GM19468 (cell line): Measurements from ENCODE around the gene MN1.

ENCODE experiments used
- ATAC-seq: cut with Tn5 transposase; IDR thresholded peaks from one replicate; pipeline ENCODE4 v1.9.1; 2021; ENCODE audit warnings: mild to moderate bottlenecking, moderate library complexity, moderate number of reproducible peaks; ENCODE audit not compliant: unreplicated experiment; ENCODE audit errors: extremely low read depth

MN1 gene

GRCh38 chr22:27786965-27787364 is 14.6 kb downstream of the MN1 start:
- no peak for ATAC-seq

- ATAC-seq: no peak
Measured at GRCh38 chr22:27786291-27786932, 15.1 kb downstream of the MN1 start.

GRCh38 chr22:27785831-27786230 is 15.7 kb downstream of the MN1 start:
- no peak for ATAC-seq

- ATAC-seq: no peak
Measured at GRCh38 chr22:27784120-27784475, 17.5 kb downstream of the MN1 start.

GRCh38 chr22:27783436-27784119 is 18.0 kb downstream of the MN1 start:
- ATAC-seq: no peak

DNA sequence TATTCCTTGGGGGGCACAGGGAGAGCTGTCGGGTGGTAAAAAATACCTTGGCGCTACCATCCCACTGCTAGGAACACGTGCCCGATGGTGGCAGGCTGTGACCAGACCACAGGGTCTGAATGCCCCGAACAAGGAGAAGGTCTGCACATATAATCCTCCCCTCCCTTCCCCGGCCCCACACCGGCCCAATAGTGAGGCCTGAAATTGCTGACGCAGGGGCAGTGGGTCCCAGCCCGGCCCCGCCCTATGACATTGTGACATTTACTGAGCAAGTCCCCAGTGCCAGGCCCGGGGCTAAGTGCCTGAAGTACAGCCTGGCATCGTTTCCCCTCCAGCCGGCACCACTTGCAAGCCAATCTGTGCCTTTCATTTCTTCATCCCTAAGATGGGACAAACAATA is 19.5 kb downstream of the MN1 start:
- no peak for ATAC-seq

DNA sequence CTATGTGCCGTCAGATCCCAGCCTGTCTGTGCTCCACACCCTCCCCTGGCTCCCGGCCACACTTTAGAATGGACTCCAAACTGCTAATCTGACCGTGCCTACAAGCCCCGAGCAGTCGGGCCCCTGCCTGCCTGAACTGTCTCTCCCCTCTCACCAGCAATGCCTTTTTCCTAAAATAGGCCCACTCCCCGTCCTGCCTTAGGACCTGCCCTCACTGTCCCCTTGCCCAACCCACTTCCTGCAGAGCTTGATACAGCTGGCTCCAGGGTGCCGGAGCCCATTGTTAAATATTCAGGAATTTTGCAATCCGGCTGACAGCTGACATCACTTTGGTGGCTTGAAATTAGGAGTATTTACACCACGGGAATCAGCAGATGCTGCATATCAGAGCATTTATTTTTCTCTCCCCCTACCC is 21.4 kb downstream of the MN1 start:
- no peak for ATAC-seq

DNA sequence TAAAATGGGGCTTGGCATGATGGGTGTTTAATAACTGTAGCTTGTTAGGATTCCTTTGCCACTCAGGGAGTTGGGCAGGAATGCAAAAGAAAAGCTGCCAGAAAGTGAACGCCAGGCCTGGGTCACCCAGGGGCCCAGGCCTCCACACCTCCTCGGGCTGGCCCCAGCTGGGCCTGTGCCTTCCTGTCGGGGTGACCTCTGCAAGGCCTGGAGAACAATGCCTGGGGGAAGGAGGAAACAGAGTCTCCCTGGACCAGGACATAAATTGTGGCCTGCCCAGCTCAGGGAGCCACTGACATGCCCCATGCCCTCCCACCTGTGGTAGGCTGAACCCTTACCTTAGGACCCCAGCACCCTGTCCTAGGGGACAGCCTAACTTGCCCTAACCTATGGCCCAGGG is 21.9 kb downstream of the MN1 start:
- no peak for ATAC-seq

DNA sequence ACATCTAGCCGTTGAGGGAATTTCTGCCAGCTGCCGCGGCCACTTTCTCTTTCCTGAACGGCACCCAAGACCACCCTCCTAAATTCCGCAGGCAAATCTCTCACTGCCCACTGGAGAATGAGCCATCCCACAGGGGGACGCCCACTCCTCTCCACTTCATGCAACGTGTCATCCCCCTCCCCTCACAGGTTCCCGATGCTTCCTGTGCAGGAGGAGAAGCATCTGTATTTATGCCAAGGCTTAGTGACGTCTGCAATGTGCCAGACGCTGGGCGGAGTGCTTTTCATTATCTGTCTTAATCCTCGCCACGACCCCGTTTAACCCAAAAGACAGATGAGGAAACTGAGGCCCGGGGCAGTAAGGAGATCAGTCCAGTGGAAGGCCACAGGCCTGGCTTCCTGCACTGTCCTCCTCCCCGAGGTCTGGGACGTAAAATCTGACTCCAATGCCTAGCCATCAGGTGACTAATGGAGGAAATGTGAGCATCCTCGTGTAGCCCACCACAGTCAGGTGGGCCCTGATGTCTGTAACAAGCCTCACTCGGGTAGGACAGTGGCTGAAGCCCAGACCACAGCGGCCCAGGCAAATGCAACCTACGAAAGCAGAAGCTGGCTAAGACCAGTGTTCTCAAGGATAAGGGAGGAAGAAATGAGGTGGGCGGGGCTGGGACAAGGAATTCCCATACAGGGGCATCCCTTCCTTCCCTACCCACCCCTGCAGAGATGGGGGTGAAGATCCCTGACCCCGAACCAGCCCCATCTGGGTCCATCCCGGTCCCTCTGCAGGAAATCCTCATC is 23.1 kb downstream of the MN1 start:
- ATAC-seq: no peak

- ATAC-seq: no peak
Measured at GRCh38 chr22:27777128-27777527, 24.4 kb downstream of the MN1 start.

- ATAC-seq: no peak
Measured at GRCh38 chr22:27776650-27776958, 25.0 kb downstream of the MN1 start.

- no peak for ATAC-seq
Measured at GRCh38 chr22:27775758-27776649, 25.6 kb downstream of the MN1 start.

DNA sequence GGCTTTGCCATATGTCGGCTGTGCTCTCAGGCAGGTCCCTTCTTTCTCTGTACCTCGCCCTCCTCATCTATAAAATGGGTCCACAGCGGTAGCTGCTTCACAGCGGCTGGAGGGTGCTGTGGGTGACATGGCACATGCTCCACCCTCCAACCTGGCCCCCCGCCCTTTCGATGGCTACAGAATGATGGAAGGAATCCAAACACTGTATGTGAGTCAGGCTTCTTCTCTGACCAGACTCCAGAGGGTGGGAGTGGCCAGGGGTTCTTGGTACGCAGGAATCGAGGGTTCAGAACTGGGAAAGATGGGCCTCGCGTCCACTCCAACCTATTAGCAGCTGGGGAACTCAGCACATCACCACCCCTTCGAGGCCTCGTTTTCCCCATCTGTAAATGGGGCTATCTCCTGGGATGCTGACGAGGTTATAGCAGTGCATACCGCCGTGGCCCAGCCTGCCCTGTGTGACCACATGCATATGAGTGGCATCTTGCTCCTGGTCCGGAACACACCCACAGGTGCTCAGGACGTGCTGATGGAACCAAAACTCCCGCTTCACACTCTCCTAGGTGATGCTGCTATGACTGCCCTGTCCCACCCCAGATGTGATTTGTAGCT is 26.4 kb downstream of the MN1 start:
- ATAC-seq: no peak

- ATAC-seq: no peak
Measured at GRCh38 chr22:27774200-27774599, 27.4 kb downstream of the MN1 start.

- no peak for ATAC-seq
Measured at GRCh38 chr22:27772984-27773498, 28.5 kb downstream of the MN1 start.

DNA sequence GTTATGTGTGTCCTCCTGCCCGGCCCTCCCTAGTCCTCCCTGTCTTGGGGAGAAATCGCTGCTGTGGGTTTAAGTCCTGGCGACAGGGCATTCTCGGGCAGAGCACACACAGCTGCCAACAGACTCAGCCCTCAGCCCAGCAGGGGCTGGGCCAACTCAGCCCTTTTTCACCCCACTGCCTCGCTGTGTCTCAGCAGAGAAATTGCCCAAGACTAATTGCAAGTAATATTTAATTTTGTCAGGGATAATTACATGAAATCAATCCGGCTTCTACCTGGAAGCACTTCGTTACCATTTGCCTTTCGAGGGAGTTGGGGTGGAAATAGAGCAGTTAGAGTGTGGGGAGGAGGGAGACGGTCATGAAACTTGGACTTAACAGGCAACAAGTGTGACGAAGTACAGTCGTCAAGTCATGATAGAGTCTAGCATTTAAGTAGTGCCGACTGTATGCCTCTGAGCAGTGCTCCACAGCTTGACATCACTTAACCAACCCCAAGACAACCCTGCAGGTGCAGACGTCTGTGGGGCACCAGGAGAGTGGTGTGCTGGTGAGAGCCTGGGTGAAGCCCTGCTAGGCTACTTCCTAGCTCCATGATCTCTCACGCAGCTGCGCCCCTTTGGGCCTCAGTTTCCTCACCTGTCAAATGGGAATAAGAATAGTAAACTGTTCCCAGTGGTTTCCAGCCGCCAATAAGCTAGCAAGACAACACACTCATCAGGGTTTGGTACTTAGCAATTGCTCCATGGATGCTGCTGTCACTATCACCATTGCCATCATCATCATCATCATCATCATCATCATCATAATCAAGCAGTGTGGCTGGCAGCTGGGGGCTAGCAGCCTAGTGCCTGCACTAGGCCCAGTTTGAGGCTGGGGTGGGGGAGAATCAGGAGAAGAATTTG is 29.2 kb downstream of the MN1 start:
- ATAC-seq: no peak

- ATAC-seq: no peak
Measured at GRCh38 chr22:27771637-27772036, 29.9 kb downstream of the MN1 start.

- no peak for ATAC-seq
Measured at GRCh38 chr22:27769012-27769411, 32.5 kb downstream of the MN1 start.
